ENCODE data around the gene GARNL3.

GARNL3 gene

DNA sequence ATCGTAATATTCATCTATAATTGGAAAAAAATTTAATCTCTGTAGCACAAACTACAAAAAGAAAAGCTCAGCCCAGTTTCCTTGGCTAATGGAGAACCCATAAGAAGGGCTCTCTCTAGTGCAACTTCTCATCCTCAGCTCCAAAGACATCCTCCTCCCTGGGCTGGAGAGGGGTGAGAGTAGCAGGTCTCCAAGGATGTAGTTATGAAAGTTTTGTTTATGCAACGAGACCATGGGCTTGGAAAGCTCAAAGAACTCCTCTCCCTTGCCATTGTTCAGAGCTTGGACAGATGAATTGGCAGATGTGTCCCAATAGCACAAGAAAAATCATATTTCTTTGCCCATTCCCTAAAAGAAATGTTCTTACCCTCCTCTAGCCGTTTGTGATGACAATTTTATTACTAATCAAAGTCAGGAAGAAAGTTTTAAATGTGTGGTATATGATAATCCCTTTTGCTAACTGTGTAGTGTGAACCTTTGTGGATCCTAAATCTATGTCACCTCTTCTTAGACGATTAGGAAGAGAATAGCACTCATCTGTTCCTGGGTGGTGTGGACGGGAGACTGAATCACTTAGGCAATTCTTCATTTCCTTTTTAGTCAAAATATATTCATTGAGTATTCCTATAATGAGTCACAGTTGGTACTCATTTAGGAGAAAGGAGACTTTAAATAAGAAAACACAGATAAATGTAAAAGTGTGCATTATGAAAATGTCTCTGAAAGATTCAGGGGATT is 52.2 kb downstream of the GARNL3 start:
- DNase-seq, result no peak

DNA sequence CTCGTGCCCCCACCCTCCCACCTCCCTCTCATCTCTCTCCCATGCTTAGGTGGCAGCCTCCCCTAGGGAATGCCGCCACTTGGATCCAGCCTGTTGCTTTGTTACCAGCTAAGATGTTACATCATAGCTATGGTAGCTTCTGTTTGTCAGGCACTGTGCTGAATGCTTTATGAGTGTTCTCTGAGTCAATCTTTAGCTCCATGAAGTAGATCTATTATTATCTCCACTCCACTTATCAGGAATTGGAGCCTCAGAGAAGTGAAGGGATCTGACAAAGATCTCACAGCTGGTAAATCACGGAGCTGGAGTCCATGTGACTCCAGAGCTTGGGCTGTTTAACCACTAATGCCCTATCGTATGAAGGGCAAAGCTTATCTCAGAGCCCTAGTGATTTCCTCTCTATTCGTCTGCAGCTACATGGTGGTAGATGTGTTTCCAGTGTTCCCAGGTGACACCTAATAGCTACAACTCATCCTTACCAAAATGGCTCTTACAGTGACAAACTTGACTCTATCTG is 54.1 kb downstream of the GARNL3 start:
- no peak for DNase-seq

DNA sequence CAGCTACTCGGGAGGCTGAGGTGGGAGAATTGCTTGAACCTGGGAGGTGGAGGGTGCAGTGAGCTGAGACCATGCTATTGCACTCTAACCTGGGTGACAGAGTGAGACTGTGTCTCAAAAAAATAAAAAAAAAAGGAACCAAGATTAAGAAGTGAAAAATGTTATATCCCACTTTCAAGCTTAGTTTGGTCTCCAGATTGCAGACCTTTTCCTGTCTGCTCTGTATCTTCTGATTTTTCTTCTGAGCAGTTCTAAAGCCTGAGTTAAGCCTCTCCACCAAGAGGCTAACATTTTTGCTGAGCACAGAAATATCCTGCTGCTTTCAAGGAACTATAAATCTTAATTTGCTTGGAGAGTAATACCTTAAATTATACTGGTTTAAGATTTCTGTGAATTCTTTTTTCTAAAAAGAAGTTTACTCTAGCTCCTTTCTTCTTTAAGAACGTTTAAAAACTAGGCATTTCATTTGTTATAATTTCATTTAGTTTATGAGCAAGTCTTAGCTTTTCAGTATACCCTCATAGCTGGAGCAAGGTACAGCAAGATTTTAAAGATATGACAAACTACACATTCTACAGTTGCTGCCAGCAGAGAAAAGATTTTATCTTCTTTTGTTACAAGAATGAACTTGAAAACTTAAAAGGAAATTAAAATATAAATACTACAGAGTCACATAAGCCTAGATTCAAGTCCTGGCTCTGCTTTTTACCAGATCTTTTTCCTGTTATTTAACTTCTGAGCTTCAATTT is 55.0 kb downstream of the GARNL3 start:
- no peak for DNase-seq

DNA sequence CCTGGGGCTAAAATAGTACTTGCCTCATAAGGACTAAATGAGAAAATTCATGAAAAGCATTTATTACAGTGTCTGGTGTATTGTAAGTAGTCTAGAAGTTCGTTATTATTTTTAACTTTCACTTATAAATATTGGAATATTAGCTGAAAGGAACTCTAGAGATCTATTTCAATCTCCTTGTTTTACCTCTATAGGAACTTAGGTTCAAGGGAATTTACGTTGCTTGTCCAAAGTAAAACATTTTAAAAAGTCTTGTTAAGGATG is 55.5 kb downstream of the GARNL3 start:
- no peak for DNase-seq

DNA sequence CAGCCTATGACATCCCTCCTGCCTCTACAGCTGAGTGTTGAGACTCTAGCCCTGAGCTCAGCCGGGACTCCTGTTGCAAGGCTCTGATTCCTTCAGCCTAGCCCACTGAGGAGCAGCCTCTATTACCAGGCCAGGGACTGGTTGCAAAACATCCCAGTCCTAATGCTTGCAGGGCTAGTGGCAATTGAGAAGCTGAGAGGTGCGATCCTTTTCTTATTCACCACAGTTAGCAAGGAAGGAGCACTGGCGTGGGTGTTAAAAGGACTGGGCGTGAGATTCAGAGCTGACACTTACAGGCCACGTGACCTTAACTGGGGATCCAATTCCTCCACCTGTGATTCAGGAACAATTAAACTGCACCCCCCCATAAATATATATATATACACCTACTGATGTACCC is 58.8 kb downstream of the GARNL3 start:
- no peak for DNase-seq

DNA sequence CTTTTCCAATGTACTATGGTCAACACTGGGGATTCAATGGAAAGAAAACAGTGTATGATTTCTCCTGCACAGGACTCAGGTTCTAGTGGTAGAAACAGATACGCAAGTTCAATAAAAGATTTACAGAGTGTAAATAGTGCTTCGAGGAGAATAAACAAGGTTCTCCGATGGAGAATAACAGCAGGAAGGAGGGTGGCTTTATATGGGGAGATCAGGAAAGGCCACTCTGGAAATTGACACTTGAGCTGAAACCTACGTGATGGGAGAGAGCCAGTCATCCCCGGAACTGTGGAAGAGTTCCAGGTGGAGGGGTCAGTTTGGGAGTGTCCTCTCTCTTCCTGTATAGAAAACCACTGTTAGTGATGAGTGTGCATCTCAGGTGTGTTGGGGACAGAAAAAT is 65.9 kb downstream of the GARNL3 start:
- no peak for DNase-seq

DNA sequence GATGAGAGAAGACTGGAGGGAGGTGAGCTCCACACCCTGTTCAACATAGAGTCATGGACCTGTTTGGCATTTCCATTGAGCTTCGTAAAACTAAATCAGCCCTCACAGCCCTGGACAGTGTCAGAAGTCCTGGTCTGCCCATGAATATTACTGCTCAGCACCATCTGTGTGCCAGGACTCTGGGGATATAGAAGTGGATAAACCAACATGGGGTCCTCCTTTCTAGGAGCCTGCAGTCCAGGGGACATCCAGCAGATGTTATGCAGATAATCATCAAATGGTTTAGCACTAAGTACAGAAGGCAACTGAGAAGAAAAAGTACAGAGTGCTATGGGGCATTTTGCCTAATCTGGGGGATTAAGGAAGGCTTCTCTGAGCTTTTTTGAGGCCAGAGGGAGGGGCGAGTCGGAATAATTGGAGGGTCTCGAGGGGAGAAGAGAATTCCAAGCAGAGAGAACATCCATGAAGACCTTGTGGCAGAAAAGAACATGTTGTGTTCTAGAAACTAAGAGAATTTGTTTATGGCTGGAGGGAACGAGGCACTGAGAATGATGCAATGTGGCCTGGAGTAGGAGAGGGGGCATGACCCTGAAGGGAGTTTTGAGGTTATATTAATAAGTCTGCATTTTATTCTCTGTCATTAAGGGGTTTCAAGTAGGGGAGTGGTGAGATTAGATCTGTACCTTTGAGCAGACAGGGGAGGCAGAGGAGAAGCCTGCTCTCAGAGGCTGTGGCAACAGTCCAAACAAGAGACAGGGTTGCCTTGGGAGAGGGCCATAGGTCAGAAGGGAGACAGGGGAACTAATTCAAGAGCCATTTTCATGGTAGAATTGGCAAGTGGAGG is 68.9 kb downstream of the GARNL3 start:
- no peak for DNase-seq

DNA sequence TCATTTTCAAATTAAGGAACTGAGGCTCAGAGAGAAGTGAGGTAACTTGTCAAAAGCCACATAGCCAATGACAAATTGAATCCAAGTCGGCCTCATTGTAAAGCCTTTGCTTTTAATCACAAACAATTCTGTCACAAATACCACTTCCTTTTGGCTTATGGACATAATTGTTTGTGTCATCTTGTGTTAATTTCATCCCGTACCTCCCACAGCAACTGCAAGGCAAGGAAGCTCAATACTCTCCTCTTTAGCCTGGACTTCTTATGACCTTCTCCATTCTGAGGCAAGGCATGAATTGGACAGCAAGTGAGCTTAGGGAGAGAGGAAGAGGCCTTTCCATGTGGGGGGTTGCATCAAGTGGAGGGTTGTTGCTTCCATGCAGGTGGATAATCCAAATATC is 70.2 kb downstream of the GARNL3 start:
- DNase-seq, result no peak

DNA sequence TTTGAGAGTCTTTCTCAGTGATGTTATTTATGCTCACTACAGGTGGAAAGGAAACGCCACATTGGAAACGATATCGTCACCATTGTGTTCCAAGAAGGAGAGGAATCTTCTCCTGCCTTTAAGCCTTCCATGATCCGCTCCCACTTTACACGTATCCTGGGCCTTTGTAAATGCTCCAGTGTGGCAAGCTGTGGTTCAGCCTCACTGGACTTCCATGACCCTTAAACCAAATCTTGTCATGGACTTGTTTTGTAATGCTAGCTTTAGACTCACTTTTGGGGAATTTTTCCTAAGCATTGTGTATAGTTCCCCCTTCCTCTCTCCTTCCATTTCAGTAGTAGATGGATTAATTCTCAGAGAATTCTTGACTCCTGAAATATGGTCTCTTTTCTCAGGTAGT is 71.5 kb downstream of the GARNL3 start:
- no peak for DNase-seq

DNA sequence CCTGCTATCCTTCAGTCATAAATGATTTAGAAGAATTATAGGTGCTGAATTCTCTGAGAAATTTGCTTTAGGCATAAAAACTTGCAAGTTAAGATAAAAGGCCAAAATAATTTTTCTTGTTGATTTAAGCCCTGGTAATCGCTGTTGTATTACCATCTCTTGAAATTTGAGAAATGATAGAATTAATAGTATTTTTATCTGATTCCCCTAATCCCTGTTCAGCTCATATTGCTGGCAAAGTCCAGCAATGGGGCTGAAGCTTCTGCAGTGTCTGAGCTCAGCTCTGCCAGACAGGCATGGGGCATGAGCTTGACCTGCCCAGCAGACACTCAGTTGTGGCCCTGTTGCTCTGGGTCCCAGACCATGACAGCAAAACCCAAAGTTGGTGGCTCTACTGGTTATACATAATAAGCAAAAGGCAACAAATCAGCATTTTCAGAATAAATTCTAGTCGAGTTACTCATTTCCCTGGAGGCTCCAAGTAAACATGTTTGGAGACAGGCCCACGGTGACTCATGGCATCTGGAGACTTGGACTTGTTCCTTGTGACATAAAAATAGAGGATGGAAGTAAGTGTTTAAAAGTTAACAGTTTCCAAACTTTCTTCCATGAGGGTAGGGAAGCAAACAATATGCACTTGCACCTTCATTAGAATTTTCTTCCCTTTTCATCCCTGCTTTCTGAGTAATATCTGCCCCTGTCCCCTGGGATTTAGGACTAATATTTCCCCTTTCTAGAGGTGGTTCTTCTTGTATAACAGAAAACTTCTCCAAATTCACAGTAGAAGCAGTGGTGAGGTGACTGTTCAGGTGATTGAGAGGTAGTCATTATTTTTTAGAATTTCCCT is 72.2 kb downstream of the GARNL3 start:
- DNase-seq, result no peak

DNA sequence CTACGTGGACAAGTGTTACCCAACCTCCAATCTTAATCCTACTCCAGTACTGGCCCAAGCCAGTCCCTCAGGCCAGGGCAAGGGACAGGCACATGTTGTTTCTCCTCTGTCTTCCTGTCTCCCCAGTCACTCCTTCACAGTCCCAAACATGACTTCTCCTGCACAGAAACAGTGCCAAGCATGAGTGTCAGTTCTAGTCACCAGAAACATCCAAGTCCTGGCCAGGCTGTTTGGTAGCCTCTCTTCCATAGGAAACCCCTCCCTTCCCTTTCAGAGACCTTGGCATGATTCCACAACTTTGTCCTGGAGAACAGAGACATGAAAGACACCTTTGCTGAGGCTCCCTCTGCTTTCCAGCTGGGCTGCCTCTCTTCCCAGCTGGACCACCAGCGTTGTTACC is 76.1 kb downstream of the GARNL3 start:
- no peak for DNase-seq

DNA sequence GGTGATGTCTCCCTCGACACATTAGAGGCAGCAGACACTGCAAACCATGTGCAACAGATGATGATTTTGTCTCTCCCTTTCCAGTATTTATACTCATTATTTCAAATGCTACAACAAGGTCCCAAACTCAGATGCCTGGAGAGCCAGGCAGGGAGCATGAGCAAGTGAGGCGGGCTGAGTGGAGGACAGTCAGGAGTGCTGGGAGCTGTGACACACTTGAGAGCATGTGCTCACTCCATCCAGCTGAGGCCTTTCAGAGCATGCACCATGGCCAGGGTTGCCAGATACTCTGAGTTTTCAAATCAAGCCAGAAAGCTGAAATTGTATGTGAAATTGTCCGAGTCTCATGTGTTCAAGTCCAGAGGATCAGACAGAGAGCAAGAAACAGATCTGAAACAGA is 76.6 kb downstream of the GARNL3 start:
- no peak for DNase-seq

DNA sequence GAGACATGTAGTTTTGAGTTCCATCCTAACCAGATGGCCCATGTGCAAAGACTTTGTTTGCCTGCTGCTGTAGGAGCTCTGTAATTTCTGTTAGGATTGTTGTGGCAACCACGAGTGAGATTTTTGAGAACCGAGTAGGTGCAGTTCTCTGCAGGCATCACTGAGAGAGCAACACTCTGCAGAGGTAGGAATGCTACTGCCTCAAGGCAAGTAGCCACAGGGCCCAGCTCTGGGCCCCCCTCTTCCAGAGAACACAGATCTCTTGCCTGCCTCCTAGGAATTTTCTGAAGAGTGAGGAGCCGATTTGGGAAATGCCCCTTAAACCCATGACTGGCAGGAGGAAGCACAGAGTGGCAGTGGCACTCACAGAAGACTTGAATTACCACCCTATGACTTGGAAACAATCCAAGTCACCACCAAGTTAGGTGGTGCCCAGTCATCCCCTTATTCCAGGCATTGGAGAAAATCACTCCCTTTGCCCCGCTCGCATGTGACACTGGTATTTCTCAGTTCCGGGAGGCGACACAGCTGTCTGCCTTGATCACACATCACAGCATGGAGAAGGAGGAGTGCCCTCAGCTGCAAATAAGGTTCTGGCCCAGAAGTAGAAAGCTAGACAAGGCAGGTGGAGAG is 79.9 kb downstream of the GARNL3 start:
- no peak for DNase-seq

DNA sequence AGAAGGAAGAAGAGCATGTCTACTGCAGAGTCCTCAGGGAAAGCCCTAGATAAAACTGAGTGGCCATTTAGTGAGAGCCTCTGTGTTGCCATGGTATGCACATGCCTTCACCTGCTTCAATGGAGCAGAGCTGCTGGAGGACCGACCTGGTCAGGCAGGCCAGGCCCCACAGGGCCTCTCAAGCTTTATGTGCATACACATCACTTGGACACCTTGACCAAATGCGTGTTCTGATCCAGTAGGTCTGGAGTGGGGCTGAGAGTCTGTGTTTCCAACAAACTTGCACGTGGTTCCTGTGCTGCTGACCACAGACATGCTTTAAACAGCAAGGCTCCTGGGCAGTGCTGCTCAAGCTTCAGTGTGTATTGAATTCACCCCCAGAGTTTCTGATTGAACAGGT is 81.0 kb downstream of the GARNL3 start:
- DNase-seq, result no peak

DNA sequence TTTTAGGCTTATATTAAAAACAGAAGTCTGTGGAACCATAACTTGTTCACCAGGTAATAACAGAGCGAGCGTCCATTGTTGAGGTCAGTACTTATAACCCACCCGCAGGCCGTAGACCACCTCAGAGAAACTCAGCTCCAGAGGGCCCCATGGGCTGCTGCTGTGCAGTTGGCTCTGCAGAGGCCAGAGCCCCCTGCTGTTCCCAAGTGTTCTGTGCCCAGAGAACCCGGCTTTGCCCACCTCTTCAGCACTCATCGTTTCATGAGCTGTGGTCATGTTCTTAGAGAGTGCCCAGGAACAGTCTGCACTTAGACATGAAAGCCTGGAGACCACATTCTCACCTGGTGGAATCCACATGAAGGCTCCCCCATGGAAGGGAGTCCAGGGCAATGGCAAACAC is 82.0 kb downstream of the GARNL3 start:
- DNase-seq, result no peak

DNA sequence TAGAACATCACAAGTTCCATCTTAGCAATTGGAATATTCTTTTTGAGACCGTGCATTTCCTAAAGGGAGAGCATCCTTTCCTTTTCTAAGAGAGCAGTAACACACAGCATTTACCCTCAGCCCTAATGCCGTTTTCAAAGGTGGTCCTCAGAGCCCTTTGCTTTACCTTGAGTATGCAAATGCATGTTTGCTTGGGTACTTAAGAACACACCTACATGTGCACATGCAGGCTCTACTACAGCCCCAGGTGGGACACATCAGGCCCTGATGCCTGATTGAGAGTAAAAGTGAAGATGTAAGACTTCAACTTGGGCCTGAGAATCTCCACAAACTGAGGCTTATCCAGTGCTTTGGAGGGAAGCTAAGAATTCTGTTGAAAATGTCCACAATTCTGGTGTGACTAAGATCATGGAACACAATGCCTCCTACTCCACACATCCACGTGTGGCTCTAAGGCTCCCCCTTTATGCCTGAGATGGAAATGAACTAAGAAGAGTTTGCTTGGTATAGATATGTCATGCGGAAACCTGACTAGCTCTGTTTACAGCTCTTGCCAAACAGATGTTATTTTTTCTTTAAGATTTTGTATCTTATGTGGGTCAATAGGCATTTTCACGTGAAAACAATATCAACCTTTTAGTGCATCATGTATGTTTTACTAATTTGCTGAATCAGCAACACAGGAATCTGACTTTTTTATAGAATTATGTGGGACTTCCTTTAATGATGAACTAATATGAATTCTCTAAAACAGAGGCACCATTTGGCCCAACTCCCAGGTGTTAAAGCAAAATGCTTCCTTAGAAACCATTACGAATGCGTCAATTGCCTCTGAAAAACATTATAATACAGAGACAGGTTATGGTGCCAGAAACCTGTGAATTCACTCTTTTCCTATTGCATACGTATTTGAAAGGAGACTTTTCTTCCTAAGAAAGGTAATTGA is 83.5 kb downstream of the GARNL3 start:
- DNase-seq, result no peak

DNA sequence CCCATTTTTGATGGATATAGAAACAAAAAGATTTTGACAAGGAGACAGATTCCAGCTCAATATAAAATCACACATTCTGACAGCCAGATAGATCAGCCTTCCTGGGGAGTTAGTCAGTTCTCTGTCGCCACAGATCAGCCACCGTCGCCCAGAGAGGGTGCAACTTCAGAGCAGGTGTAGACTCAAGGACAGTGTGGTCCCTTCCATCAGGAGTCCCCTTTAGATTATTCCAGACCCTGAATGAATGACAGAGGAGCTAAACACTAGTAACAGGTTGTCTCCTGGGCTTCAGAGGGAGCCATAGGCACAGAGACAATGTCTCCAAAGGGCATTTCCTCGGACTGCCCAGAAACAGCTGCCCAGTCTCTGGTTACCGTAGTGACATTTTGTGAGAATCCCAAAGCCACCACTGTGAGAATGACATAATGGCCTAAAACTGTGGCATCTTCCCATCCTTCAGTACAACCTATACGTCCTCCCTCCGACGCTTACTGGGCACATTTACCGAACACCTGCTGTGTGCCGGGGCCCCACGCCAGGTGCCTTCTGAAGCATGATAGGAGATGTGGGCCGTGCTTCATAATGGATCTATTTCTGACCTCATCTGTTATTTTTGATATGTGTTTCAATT is 85.0 kb downstream of the GARNL3 start:
- DNase-seq, result no peak

DNA sequence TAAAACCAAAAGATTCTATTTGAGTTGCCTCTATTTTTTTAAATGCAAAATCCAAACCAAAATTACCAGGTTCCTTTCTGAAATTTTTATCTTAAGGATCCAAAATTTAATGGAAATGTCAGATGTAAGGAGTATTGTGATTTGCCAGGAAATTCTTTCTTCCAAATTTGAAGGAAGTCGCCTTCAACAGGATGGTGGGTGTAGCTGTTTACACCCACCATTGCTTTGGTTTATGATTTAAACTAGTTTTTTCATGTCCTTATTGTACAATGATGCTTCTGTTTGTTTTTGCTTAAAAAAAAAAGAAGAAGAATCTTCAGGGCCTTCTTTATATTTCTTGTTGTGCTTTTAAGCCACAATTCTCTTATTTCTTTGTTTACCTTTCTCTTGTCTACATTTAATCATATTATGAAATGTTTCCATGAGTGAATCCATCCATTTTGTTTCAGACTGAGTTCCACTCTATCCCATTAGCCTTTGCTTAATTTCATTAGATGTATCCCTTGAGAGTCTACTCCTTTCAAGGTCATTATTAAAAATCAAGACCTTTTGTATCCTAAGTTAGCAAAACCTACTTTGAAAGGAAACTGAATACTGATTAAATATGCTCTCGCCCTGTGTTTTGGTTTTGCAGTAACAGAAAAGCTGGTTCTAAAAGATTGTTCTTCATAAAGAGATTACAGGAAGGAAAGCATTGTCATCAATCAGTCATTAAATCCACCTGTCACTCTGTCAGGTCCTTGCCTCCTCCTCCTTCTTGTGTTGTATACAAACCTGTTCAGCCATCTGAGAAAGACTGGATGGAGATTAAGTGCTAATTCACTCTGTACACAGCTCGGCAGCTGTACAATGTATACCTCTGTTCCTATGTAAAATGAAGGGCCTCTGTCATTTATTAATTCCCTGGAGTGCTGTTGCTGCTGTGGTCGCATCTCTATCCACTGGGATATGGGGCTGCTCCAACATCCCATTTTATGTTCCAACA is 86.9 kb downstream of the GARNL3 start:
- no peak for DNase-seq

DNA sequence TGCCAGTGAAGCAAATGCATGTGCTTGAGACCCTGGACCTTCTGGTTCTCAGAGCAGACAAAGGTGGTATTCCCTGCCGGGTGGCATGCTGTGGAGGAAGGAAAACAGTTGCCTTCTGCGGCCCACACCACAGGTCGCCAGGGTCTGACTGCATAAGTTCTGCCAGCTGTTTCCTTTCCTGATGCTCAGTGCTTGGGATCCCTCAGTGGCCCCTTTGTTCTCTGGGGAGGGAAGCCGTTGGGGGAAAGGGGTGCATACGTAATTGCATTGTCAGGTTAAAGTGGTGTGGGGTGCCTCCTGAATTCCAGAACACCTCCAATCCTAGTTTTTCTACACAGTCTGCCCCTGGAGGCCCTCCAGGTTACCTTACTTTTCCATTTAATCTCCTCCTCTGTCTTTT is 89.3 kb downstream of the GARNL3 start:
- no peak for DNase-seq
